ENCODE measurements around the gene RAC2. TPM values are rescaled to one million over a fixed set of nuclear protein-coding genes. Genes with fewer than 3 reads are reported as not detected.
"Not testable (repeated sequence)": the region's sequence is repeated elsewhere in the genome, so short reads cannot be mapped to it uniquely, and the experiment has no call there.

RAC2 gene
- total RNA-seq, 1 donor from 2014 or later = 111 TPM

- intact Hi-C loops (cut with DNase I) = no loop called here
- Histone ChIP-seq H3K4me1 (peaks cover 2% of the 10 kb centered on the region), H3K9me3 (no peaks in the 10 kb centered on the region), H3K27me3 (ENCODE audit: low read depth) (peaks cover 45% of the 10 kb centered on the region), H3K27ac (no peak overlapping the region), H3K36me3 (no peaks in the 10 kb centered on the region), H3K4me3 (no peak overlapping the region)
- TF ChIP-seq CTCF (IDR thresholded peaks at IDR 0.05) = no peak
- DNase-seq (peak; percentile 31), ATAC-seq (no peak)
Observed at GRCh38 chr22:37254209-37254866, 10.3 kb upstream of the RAC2 start.

- no peak for TF ChIP-seq CTCF (IDR thresholded peaks at IDR 0.05)
- no peaks in the 10 kb centered on the region for H3K9me3 ChIP-seq
- H3K36me3 ChIP-seq = no peaks in the 10 kb centered on the region
- no peak overlapping the region for H3K4me3 ChIP-seq
- peaks cover 33% of the 10 kb centered on the region for H3K27me3 ChIP-seq (ENCODE audit: low read depth)
- no peaks in the 10 kb centered on the region for H3K4me1 ChIP-seq
- intact Hi-C loops (cut with DNase I) = no loop called here
- no peak for ATAC-seq
- DNase-seq = no peak
- H3K27ac ChIP-seq = no peak overlapping the region
Observed at GRCh38 chr22:37253126-37253660, 9.1 kb upstream of the RAC2 start.

- intact Hi-C loops (cut with DNase I); H3K4me3 ChIP-seq; H3K9me3 ChIP-seq; H3K36me3 ChIP-seq; H3K4me1 ChIP-seq; H3K27ac ChIP-seq; ATAC-seq: not testable (repeated sequence)
- DNase-seq = peak; percentile 6
- peaks cover 24% of the 10 kb centered on the region for H3K27me3 ChIP-seq (ENCODE audit: low read depth)
Observed at GRCh38 chr22:37251836-37252235, 7.8 kb upstream of the RAC2 start.

GRCh38 chr22:37249986-37250385, 5.9 kb upstream of the RAC2 start:
- Histone ChIP-seq H3K36me3 (no peaks in the 10 kb centered on the region), H3K27me3 (ENCODE audit: low read depth) (peaks cover 8% of the 10 kb centered on the region), H3K9me3 (no peaks in the 10 kb centered on the region), H3K4me1 (peaks cover 6% of the 10 kb centered on the region), H3K27ac (no peak overlapping the region), H3K4me3 (no peak overlapping the region)
- ATAC-seq (no peak), DNase-seq (peak; percentile 6)
- intact Hi-C loops (cut with DNase I) = no loop called here
- no peak for TF ChIP-seq CTCF (IDR thresholded peaks at IDR 0.05)

GRCh38 chr22:37248251-37248650, 4.2 kb upstream of the RAC2 start:
- intact Hi-C loops (cut with DNase I) = no loop called here
- Histone ChIP-seq H3K9me3 (no peaks in the 10 kb centered on the region), H3K27me3 (ENCODE audit: low read depth) (peaks cover 10% of the 10 kb centered on the region), H3K27ac (no peak overlapping the region), H3K36me3 (no peaks in the 10 kb centered on the region), H3K4me3 (no peak overlapping the region), H3K4me1 (peaks cover 17% of the 10 kb centered on the region)
- ATAC-seq (no peak), DNase-seq (no peak)
- no peak for TF ChIP-seq CTCF (IDR thresholded peaks at IDR 0.05)

GRCh38 chr22:37245740-37246139, 1.7 kb upstream of the RAC2 start:
- H3K36me3 ChIP-seq = peaks cover 4% of the 10 kb centered on the region
- intact Hi-C loops (cut with DNase I) = no loop called here
- DNase-seq (no peak), ATAC-seq (no peak)
- H3K4me1 ChIP-seq = peaks cover 25% of the 10 kb centered on the region
- no peak overlapping the region for H3K27ac ChIP-seq
- H3K27me3 ChIP-seq (ENCODE audit: low read depth) = peaks cover 25% of the 10 kb centered on the region
- TF ChIP-seq CTCF (IDR thresholded peaks at IDR 0.05) = no peak
- H3K9me3 ChIP-seq = no peaks in the 10 kb centered on the region
- no peak overlapping the region for H3K4me3 ChIP-seq
